SK-N-MC (cell line): Measurements from ENCODE around the gene KCNQ1OT1.

ENCODE experiments used
- EZH2 ChIP-seq: fragments of 200-600 bp; sonication (generic); IDR thresholded peaks from one replicate; pipeline ENCODE4 v1.6.1; 2017; ENCODE audit warnings: antibody characterized with exemption
- POLR2AphosphoS5 ChIP-seq: IDR thresholded peaks from 2 replicates; pipeline ENCODE4 v1.6.1; 2012; ENCODE audit warnings: mild to moderate bottlenecking, low read depth, low read length, borderline replicate concordance

DNA sequence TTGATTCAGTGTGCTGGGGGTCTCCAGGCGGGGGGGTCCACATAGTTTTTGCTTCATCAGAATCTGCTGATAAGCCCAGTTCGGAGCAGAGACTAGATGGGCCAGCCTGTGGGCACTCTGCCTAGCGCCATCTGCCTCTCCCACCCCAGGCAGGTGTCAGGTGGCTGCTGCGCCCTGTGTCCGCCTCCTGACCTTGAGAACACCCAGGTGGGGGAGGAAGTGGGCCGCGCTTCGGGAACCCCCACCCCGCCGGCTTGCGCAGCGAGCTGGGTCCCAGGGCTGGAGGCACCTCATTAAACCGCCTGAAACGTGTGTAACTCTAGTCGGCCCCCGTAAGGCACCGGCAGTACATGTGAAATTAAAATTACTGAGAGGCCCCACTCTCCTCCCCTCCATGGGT lies 141.4 kb downstream of the KCNQ1OT1 start:
- TF ChIP-seq POLR2AphosphoS5 = no peak
- TF ChIP-seq EZH2 = no peak
